HG03575 (cell line): ENCODE measurements around the gene ACOT13.
A peak's percentile ranks its signal among the peaks of the same experiment; 100 is the strongest.
"Not testable (repeated sequence)": the region's sequence is repeated elsewhere in the genome, so short reads cannot be mapped to it uniquely, and the experiment has no call there.

Experiments used
- ATAC-seq: cut with Tn5 transposase; IDR thresholded peaks from one replicate; pipeline ENCODE4 v1.9.1; 2021; ENCODE audit not compliant: unreplicated experiment, insufficient number of reproducible peaks, low FRiP score; ENCODE audit errors: extremely low read depth

ACOT13 gene

GRCh38 chr6:24659561-24659960 is 7.3 kb upstream of the ACOT13 start:
- ATAC-seq = no peak

GRCh38 chr6:24660105-24660504 is 6.8 kb upstream of the ACOT13 start:
- no peak for ATAC-seq

- ATAC-seq = not testable (repeated sequence)
These were observed 5.1 kb upstream of the ACOT13 start for GRCh38 chr6:24661759-24662158.

- ATAC-seq = no peak
These were observed 4.6 kb upstream of the ACOT13 start for GRCh38 chr6:24662236-24662635.

- ATAC-seq = no peak
These were observed 3.7 kb upstream of the ACOT13 start for GRCh38 chr6:24663189-24663588.

- ATAC-seq = no peak
These were observed 2.6 kb upstream of the ACOT13 start for GRCh38 chr6:24664046-24664987.

GRCh38 chr6:24666097-24666640 is 708 bp upstream of the ACOT13 start:
- ATAC-seq = peak; percentile 21

- no peak for ATAC-seq
These were observed 514 bp downstream of the ACOT13 start for GRCh38 chr6:24667378-24667803.

- ATAC-seq = not testable (repeated sequence)
These were observed 1.5 kb downstream of the ACOT13 start for GRCh38 chr6:24668066-24668996.

- ATAC-seq = no peak
These were observed 2.1 kb downstream of the ACOT13 start for GRCh38 chr6:24668997-24669361.

- ATAC-seq = not testable (repeated sequence)
These were observed 3.6 kb downstream of the ACOT13 start for GRCh38 chr6:24670492-24670891.

GRCh38 chr6:24671077-24671476 is 4.2 kb downstream of the ACOT13 start:
- ATAC-seq = not testable (repeated sequence)

- ATAC-seq = no peak
These were observed 5.8 kb downstream of the ACOT13 start for GRCh38 chr6:24672620-24673182.

- ATAC-seq = no peak
These were observed 6.7 kb downstream of the ACOT13 start for GRCh38 chr6:24673625-24674024.

- ATAC-seq = not testable (repeated sequence)
These were observed 12.0 kb downstream of the ACOT13 start for GRCh38 chr6:24678792-24679352.

- ATAC-seq = no peak
These were observed 13.7 kb downstream of the ACOT13 start for GRCh38 chr6:24680582-24680981.

- no peak for ATAC-seq
These were observed 16.7 kb downstream of the ACOT13 start for GRCh38 chr6:24683297-24684296.

- ATAC-seq = no peak
These were observed 19.5 kb downstream of the ACOT13 start for GRCh38 chr6:24686408-24686807.
